ENCODE measurements around the gene CENPV.

The CENPV gene

DNA sequence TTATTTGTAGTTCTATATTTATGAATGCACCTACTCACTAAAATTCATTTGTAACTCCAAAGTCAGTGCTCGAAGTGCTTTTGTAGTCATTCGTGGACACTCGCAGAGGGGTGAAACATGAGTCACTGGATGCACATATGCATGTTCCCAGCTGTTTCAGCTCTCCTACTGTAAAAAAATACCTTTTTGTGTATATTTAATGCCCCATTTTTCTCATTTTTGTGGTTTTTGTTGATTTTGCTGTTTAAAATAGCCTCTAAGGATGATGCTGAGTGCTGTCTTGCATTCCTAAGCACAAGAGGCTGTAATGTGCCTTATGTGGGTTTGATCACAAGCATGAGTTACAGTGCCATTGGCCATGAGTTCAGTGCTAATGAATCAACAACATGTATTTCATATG is 30.6 kb downstream of the CENPV start (continued):
- TF ChIP-seq ZNF8 (CRISPR knock-in tag; IDR thresholded peaks at IDR 0.05) (no peak), TOX (CRISPR knock-in tag; IDR thresholded peaks at IDR 0.05; ENCODE audit: borderline replicate concordance) (no peak), GLIS3 (CRISPR knock-in tag; IDR thresholded peaks at IDR 0.05) (no peak)
- TF ChIP-seq, protein P1, sequence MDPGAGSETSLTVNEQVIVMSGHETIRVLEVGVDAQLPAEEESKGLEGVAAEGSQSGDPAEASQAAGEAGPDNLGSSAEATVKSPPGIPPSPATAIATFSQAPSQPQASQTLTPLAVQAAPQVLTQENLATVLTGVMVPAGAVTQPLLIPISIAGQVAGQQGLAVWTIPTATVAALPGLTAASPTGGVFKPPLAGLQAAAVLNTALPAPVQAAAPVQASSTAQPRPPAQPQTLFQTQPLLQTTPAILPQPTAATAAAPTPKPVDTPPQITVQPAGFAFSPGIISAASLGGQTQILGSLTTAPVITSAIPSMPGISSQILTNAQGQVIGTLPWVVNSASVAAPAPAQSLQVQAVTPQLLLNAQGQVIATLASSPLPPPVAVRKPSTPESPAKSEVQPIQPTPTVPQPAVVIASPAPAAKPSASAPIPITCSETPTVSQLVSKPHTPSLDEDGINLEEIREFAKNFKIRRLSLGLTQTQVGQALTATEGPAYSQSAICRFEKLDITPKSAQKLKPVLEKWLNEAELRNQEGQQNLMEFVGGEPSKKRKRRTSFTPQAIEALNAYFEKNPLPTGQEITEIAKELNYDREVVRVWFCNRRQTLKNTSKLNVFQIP (CRISPR knock-in tag; IDR thresholded peaks at IDR 0.05; ENCODE audit: borderline replicate concordance, low read depth) = no peak

GRCh38 chr17:16319969-16320368 is 33.3 kb downstream of the CENPV start:
- no peak for ATAC-seq
- TF ChIP-seq BACH2 (CRISPR knock-in tag; IDR thresholded peaks at IDR 0.05; ENCODE audit: borderline replicate concordance) (no peak), TOX (CRISPR knock-in tag; IDR thresholded peaks at IDR 0.05; ENCODE audit: borderline replicate concordance) (no peak), ZFP3 (CRISPR knock-in tag; IDR thresholded peaks at IDR 0.05) (no peak), PPARA (CRISPR knock-in tag; IDR thresholded peaks at IDR 0.05; ENCODE audit: borderline replicate concordance) (no peak), SNAI2 (CRISPR knock-in tag; IDR thresholded peaks at IDR 0.05) (no peak), TCF4 (CRISPR knock-in tag; IDR thresholded peaks at IDR 0.05; ENCODE audit: borderline replicate concordance) (no peak), ZFP30 (CRISPR knock-in tag; IDR thresholded peaks at IDR 0.05) (no peak), CSDC2 (CRISPR knock-in tag; IDR thresholded peaks at IDR 0.05) (no peak), ESRRG (CRISPR knock-in tag; IDR thresholded peaks at IDR 0.05) (no peak), RARB (CRISPR knock-in tag; IDR thresholded peaks at IDR 0.05) (no peak)
- TF ChIP-seq, protein P2, sequence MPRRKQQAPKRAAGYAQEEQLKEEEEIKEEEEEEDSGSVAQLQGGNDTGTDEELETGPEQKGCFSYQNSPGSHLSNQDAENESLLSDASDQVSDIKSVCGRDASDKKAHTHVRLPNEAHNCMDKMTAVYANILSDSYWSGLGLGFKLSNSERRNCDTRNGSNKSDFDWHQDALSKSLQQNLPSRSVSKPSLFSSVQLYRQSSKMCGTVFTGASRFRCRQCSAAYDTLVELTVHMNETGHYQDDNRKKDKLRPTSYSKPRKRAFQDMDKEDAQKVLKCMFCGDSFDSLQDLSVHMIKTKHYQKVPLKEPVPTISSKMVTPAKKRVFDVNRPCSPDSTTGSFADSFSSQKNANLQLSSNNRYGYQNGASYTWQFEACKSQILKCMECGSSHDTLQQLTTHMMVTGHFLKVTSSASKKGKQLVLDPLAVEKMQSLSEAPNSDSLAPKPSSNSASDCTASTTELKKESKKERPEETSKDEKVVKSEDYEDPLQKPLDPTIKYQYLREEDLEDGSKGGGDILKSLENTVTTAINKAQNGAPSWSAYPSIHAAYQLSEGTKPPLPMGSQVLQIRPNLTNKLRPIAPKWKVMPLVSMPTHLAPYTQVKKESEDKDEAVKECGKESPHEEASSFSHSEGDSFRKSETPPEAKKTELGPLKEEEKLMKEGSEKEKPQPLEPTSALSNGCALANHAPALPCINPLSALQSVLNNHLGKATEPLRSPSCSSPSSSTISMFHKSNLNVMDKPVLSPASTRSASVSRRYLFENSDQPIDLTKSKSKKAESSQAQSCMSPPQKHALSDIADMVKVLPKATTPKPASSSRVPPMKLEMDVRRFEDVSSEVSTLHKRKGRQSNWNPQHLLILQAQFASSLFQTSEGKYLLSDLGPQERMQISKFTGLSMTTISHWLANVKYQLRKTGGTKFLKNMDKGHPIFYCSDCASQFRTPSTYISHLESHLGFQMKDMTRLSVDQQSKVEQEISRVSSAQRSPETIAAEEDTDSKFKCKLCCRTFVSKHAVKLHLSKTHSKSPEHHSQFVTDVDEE (CRISPR knock-in tag; IDR thresholded peaks at IDR 0.05) = no peak
- TF ChIP-seq, protein P1 (CRISPR knock-in tag; IDR thresholded peaks at IDR 0.05; ENCODE audit: borderline replicate concordance, low read depth) = no peak

DNA sequence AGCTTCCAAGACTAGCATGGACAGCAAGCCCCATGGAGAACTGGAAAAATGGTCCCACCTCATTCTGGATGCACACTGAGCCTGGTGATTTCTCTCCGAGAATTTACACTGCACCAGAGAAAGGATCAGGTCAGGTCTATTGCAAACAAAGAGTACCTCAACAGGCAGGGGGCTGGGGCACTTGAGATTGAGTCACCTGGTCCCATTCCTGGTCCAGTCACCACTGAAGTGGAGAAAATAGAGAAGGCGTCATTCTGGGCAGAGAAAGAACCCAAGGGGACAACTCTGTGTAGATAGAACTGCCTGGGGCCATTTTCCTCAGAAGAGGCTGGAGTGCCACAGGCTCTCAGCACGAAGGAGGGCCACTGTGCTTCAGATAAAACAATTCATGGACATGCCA is 38.4 kb downstream of the CENPV start:
- ATAC-seq = no peak
- no peak for TF ChIP-seq TCF4 (CRISPR knock-in tag; IDR thresholded peaks at IDR 0.05; ENCODE audit: borderline replicate concordance)

DNA sequence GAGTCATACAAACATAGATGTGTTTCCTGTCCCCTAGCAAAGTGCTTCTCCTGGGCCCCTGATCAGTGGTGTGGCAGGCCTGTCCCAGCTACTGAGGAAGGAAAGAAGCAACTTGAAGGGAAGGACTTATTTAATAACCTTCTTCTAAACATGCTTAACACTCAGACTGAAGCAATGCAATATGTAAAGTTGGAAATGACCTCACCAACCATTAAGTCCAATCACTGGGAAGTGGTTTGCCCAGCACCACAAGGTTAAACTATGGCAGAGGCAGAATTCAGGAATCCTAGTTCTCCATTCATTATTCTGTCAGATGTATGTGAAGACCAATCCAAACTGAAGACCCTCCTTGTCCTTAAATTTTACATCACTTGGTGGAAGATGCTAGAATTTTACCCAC is 39.1 kb downstream of the CENPV start:
- TF ChIP-seq ZNF8 (CRISPR knock-in tag; IDR thresholded peaks at IDR 0.05) = no peak
- no peak for ATAC-seq

DNA sequence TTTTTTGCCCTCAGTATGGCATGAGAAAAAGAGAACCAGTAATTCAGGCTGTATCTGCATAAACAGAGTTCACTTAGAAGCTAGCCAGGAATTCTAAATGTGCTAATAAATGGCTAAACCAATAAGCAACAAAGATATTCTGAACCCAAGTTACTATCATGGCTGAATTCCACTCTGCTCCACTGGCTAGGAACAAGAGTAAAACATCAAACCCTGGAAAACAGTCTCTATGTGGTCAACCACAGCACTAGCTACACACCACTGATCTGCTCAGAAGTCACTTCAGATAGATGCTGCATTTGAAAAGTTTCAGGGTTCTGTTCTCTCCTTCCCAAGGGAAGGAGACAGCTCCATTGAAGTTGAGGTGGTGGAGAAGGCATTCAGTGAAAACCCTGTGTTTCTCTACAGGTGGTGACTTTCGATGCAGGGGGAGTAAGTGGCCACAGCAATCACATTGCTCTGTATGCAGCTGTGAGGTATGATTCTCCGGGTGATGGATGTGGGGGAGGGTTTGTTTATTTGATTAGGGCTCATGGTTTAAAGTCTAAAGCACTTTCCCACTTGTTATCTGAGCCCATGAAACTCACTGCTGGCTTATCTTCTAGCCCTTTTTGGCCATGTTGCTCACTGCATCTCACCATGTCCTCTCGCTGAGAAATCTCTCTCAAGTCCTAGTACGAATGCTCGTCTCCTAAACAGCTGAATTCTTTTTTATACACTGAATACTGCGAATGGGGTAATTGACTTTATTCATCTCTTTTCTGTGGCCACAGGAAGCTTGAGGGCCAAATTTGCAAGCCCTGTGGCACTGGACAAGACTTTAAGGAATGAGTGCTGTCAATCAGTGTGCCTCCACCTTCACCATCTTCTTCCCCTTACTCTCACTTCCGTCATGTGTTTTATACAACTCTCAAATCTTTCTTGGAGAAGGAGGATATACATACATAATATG is 39.9 kb downstream of the CENPV start:
- no peak for ATAC-seq
- TF ChIP-seq ESRRG (CRISPR knock-in tag; IDR thresholded peaks at IDR 0.05) (no peak), GLIS3 (CRISPR knock-in tag; IDR thresholded peaks at IDR 0.05) (no peak), TCF4 (CRISPR knock-in tag; IDR thresholded peaks at IDR 0.05; ENCODE audit: borderline replicate concordance) (no peak), ZFP3 (CRISPR knock-in tag; IDR thresholded peaks at IDR 0.05) (no peak), SNAI2 (CRISPR knock-in tag; IDR thresholded peaks at IDR 0.05) (no peak), CSDC2 (CRISPR knock-in tag; IDR thresholded peaks at IDR 0.05) (no peak), OSR1 (CRISPR knock-in tag; IDR thresholded peaks at IDR 0.05) (no peak), CREB5 (CRISPR knock-in tag; IDR thresholded peaks at IDR 0.05; ENCODE audit: low read depth) (no peak), BACH2 (CRISPR knock-in tag; IDR thresholded peaks at IDR 0.05; ENCODE audit: borderline replicate concordance) (no peak), TOX (CRISPR knock-in tag; IDR thresholded peaks at IDR 0.05; ENCODE audit: borderline replicate concordance) (no peak), ZNF8 (CRISPR knock-in tag; IDR thresholded peaks at IDR 0.05) (no peak), ZFP30 (CRISPR knock-in tag; IDR thresholded peaks at IDR 0.05) (no peak), ISL1 (CRISPR knock-in tag; IDR thresholded peaks at IDR 0.05) (no peak)
- TF ChIP-seq, protein P2 (CRISPR knock-in tag; IDR thresholded peaks at IDR 0.05) = no peak
- TF ChIP-seq, protein P1 (CRISPR knock-in tag; IDR thresholded peaks at IDR 0.05; ENCODE audit: borderline replicate concordance, low read depth) = no peak

All from SK-N-SH treated with all-trans-retinoic acid at 6 μM for 48 hours (cell line).